Caco-2 (cell line): ENCODE results near the gene KIFC3. TPM values are rescaled to one million over a fixed set of nuclear protein-coding genes. Genes with fewer than 3 reads are reported as not detected.

Experiments
- BruUV-seq: library from RNA; stranded (reverse); fragments of 400-500 nt; replicated peaks from 2 replicates; lab custom pipeline; 2021; lab: Mats Ljungman, UMichigan
- CTCF ChIA-PET: fragments of 300-600 bp; sonication (Branson Sonifier 250); formaldehyde crosslinking; loops from one replicate; lab custom pipeline; 2022; ENCODE audit warnings: antibody characterized with exemption; lab: Charles Lee
- POLR2A ChIA-PET: fragments of 300-600 bp; sonication (Branson Sonifier 250); formaldehyde crosslinking; loops from one replicate; lab custom pipeline; 2022; ENCODE audit warnings: antibody characterized with exemption; lab: Charles Lee
- DNase-seq, 2 experiments: peaks; one replicate each; pipeline versions ENCODE4 v3.0.0 to v3.0.0-alpha.2; 2020 to 2022
- H3K27me3 ChIP-seq: replicated peaks from 2 replicates; pipeline ENCODE4 v1.6.0; 2011; ENCODE audit warnings: low read length; ENCODE audit not compliant: control insufficient read depth, insufficient read depth
- H3K36me3 ChIP-seq: 2 replicates; pipeline ENCODE4 v1.5.1; 2011; ENCODE audit warnings: low read length; ENCODE audit not compliant: control insufficient read depth, insufficient read depth
- H3K4me1 ChIP-seq: fragments of 250-450 bp; sonication (Bioruptor Pico); 2 replicates; pipeline ENCODE4 v1.5.1; 2020; ENCODE audit warnings: mild to moderate bottlenecking
- H3K4me3 ChIP-seq: 2 replicates; pipeline ENCODE4 v1.5.1; 2011; ENCODE audit warnings: low read depth, mild to moderate bottlenecking, control low read depth, low read length
- H3K9me3 ChIP-seq: fragments of 250-450 bp; sonication (Bioruptor Pico); 2 replicates; pipeline ENCODE4 v1.5.1; 2020; ENCODE audit warnings: mild to moderate bottlenecking, moderate library complexity
- H3K27ac Mint-ChIP-seq: one replicate; pipeline ENCODE4 v1.8.0; 2022; ENCODE audit warnings: mixed read lengths; ENCODE audit not compliant: unreplicated experiment
- H3K27me3 Mint-ChIP-seq: one replicate; pipeline ENCODE4 v1.8.0; 2022; ENCODE audit warnings: mixed read lengths; ENCODE audit not compliant: insufficient read depth, unreplicated experiment
- H3K36me3 Mint-ChIP-seq: one replicate; pipeline ENCODE4 v1.8.0; 2022; ENCODE audit warnings: mild to moderate bottlenecking, mixed read lengths; ENCODE audit not compliant: insufficient read depth, unreplicated experiment
- H3K4me1 Mint-ChIP-seq: one replicate; pipeline ENCODE4 v1.8.0; 2022; ENCODE audit warnings: low read depth, mixed read lengths; ENCODE audit not compliant: unreplicated experiment
- H3K4me3 Mint-ChIP-seq: one replicate; pipeline ENCODE4 v1.8.0; 2022; ENCODE audit warnings: mild to moderate bottlenecking, moderate library complexity, mixed read lengths; ENCODE audit not compliant: unreplicated experiment
- H3K9me3 Mint-ChIP-seq: one replicate; pipeline ENCODE4 v1.8.0; 2022; ENCODE audit warnings: mixed read lengths; ENCODE audit not compliant: unreplicated experiment
- CTCF ChIP-seq, 2 experiments: fragments of 200-600 bp in 1 of 2; IDR thresholded peaks; 1 replicate in 1 of 2; 2 replicates in 1 of 2; pipeline versions ENCODE4 v1.5.1 to v1.8.0; 2011 to 2022; ENCODE audit warnings: antibody characterized with exemption in 1 of 2, control low read depth in 1 of 2, inconsistent platforms in 1 of 2, low read depth in 1 of 2, low read length in 1 of 2, mild to moderate bottlenecking in 1 of 2, moderate library complexity in 1 of 2; ENCODE audit not compliant: insufficient read depth in 1 of 2, severe bottlenecking in 1 of 2, unreplicated experiment in 1 of 2
- intact Hi-C: fragments of 100-400 bp; cut with micrococcal nuclease; formaldehyde crosslinking; loops from one replicate; pipeline ENCODE4 v1.10.0; 2022; ENCODE audit not compliant: unreplicated experiment
- total RNA-seq: library from RNA; stranded (reverse); gene quantifications from 2 replicates; pipeline ENCODE4 v1.2.3, GENCODE V29; 2022

KIFC3 gene
- total RNA-seq, 1 experiment from 2014 or later: 103 TPM

DNA sequence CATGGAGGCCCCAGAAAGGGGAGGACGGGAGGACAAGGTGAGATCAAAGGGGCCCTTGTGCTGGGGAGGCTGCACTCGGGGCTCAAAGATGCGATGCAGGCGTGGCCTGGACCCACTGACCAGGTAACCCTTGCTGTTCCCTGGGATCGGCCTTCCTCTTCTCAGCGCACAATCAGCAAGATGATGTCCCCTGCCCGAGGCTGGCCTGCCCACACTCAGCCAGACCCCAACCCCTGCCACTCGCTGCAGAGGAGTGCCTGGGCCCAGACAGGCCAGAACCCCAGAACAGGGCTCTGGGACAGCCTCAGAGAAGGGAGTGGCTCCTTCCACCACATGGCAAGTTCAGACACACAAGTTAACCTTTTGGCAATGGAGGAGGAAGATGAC is 14.8 kb downstream of the KIFC3 start:
- Mint-ChIP-seq H3K4me1 (peaks cover 7% of the 10 kb centered on the region), H3K4me3 (no peak overlapping the region), H3K36me3 (peaks cover 54% of the 10 kb centered on the region), H3K9me3 (no peaks in the 10 kb centered on the region), H3K27me3 (no peaks in the 10 kb centered on the region), H3K27ac (no peak overlapping the region)
- Histone ChIP-seq H3K36me3 (peaks cover 2% of the 10 kb centered on the region), H3K4me3 (no peak overlapping the region), H3K9me3 (no peaks in the 10 kb centered on the region), H3K4me1 (peaks cover 13% of the 10 kb centered on the region; the same call in 1 of the 2 replicates), H3K27me3 (no peaks in the 10 kb centered on the region)
- intact Hi-C loops: no loop called here
- no peak for DNase-seq
- ChIA-PET CTCF (interaction anchor here (0.9 kb wide), 1 partner anchor 8 kb away, joined by 3 read pairs; no protein-coding TSS in a partner anchor), POLR2A (interaction anchor here (0.5 kb wide), 1 partner anchor 168 kb away, joined by 13 read pairs; no protein-coding TSS in a partner anchor)
- TF ChIP-seq CTCF (IDR thresholded peaks at IDR 0.05; ENCODE audit: insufficient read depth in 1 of 2, low read depth in 1 of 2, low read length in 1 of 2, severe bottlenecking in 1 of 2, unreplicated experiment in 1 of 2): no peak
- BruUV-seq: no TSS peak

DNA sequence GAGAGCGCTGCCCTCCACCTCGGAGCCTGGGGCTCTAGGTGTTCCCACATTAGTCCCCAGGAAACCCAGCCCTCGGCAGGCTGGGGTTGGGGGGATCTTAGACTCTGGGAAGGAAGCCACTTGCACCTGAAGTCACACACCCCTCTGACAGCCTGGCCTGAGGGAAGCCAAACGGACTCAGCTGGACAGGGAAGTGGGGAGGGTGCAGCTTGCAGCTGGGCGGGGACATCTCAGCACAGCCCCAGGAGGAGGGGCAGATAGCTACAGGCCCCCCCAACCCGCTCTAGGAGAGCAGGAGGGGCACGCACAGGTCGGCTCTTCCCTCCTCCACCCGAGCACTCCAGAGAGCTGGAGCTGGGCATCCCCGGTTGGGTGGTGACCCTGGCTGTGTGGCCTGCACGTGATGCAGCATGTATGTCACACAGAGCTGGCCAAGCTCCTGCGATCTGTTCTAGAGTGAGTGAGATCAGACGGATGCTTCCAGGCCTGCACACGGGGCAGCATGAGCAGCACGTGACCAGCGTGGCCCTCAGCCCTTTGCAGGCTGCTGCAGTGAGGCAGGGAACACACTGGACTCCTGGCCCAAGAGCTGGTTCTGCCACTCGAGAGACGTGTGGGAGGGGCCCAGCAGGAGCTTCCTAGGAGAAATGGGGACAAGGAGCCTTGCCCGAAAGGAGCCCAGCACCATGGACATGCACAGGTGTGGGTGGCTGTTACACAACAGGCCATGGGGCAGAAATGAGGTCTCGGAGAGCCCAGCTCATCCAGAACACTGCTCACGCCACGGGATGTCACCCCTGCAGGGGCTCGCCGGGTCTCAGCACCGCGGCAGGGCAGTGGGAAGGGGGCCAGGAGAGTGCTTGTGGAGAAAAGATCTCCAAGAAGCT is 15.4 kb downstream of the KIFC3 start:
- no peak for TF ChIP-seq CTCF (IDR thresholded peaks at IDR 0.05; ENCODE audit: insufficient read depth in 1 of 2, low read depth in 1 of 2, low read length in 1 of 2, severe bottlenecking in 1 of 2, unreplicated experiment in 1 of 2)
- H3K36me3 Mint-ChIP-seq: peaks cover 53% of the 10 kb centered on the region
- peaks cover 19% of the 10 kb centered on the region; the same call in 1 of the 2 replicates for H3K4me1 ChIP-seq
- H3K4me3 ChIP-seq: no peak overlapping the region
- H3K27ac Mint-ChIP-seq: no peak overlapping the region
- BruUV-seq: no TSS peak
- H3K4me1 Mint-ChIP-seq: peaks cover 7% of the 10 kb centered on the region
- no peak overlapping the region for H3K4me3 Mint-ChIP-seq
- H3K27me3 ChIP-seq: no peaks in the 10 kb centered on the region
- no peak for DNase-seq
- ChIA-PET POLR2A (interaction anchor here (0.5 kb wide), 1 partner anchor 167 kb away, joined by 13 read pairs; no protein-coding TSS in a partner anchor), CTCF (interaction anchor here (0.9 kb wide), 1 partner anchor 8 kb away, joined by 3 read pairs; no protein-coding TSS in a partner anchor)
- H3K9me3 Mint-ChIP-seq: no peaks in the 10 kb centered on the region
- intact Hi-C loops: no loop called here
- H3K36me3 ChIP-seq: peaks cover 2% of the 10 kb centered on the region
- H3K27me3 Mint-ChIP-seq: no peaks in the 10 kb centered on the region
- H3K9me3 ChIP-seq: no peaks in the 10 kb centered on the region

DNA sequence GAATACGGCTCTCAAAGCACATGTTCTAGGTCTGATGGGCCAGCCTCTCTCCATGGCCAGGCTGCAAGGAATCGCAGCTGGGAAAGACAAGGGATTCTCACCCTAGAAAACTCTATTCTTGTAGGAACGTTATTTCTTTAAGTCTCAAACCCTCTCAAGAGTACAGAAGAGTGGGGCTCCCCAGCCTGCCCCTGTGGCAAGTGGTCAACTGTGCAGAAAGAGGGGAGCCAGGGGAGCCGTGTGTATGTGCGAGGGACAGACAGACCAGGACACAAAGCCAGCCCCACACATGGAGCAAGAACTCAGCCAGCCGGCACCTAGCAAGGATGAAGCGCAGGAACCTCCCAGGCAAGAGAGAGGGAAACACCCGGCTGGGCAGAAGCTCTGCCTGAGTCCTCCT is 16.4 kb downstream of the KIFC3 start:
- Histone ChIP-seq H3K4me1 (peaks cover 19% of the 10 kb centered on the region; the same call in 1 of the 2 replicates), H3K27me3 (no peaks in the 10 kb centered on the region), H3K36me3 (peaks cover 3% of the 10 kb centered on the region), H3K9me3 (no peaks in the 10 kb centered on the region), H3K4me3 (no peak overlapping the region)
- peaks cover 7% of the 10 kb centered on the region for H3K4me1 Mint-ChIP-seq
- H3K27ac Mint-ChIP-seq: no peak overlapping the region
- ChIA-PET CTCF (interaction anchor here (0.5 kb wide), 1 partner anchor 51 kb away, joined by 3 read pairs; no protein-coding TSS in a partner anchor), POLR2A (no interaction called here)
- no peaks in the 10 kb centered on the region for H3K9me3 Mint-ChIP-seq
- intact Hi-C loops: no loop called here
- DNase-seq: no peak
- peaks cover 52% of the 10 kb centered on the region for H3K36me3 Mint-ChIP-seq
- TF ChIP-seq CTCF (IDR thresholded peaks at IDR 0.05; ENCODE audit: insufficient read depth in 1 of 2, low read depth in 1 of 2, low read length in 1 of 2, severe bottlenecking in 1 of 2, unreplicated experiment in 1 of 2): no peak
- no TSS peak for BruUV-seq
- H3K27me3 Mint-ChIP-seq: no peaks in the 10 kb centered on the region
- H3K4me3 Mint-ChIP-seq: no peak overlapping the region
